Gastrocnemius medialis (tissue), 4 donors: ENCODE data around the gene S100A1.

Experiments used
- CTCF ChIP-seq, 5 experiments: fragments of 450-650 bp in 3 of 5; fragments of 200-600 bp in 2 of 5; sonication (generic) in 2 of 5; IDR thresholded peaks in 4 of 5; conservative IDR thresholded peaks in 1 of 5; 1 replicate in 4 of 5; 2 replicates in 1 of 5; pipeline ENCODE4 v1.5.1; 2016 to 2019; ENCODE audit warnings: antibody characterized with exemption in 5 of 5, mild to moderate bottlenecking in 3 of 5, moderate library complexity in 3 of 5
- POLR2A ChIP-seq, 2 donors: fragments of 450-650 bp; IDR thresholded peaks; one replicate each; pipeline ENCODE4 v1.6.1; 2017; ENCODE audit warnings: antibody characterized with exemption in 2 of 2, mild to moderate bottlenecking in 2 of 2, moderate library complexity in 2 of 2

DNA sequence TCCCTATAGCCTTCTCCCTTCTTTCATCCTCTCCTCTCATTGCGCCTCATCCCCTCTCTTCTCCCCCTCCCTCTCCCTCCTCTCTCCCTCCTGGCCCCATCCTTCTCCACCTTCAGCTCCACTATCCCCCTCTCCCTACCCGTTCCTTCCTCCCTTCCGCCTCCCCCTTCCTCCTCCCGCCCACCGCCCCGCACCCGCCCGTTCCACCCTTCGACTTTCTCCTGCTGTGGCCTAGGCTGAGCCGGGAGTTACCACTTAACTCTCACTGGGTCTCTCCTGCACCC is 51.8 kb downstream of the S100A1 start:
- TF ChIP-seq CTCF (IDR thresholded peaks at IDR 0.05 in 4 of 5, conservative IDR thresholded peaks at IDR 0.05 in 1 of 5) (no peak), POLR2A (IDR thresholded peaks at IDR 0.05) (no peak)
